Measurements from ENCODE around the gene NCK2. TPM values are rescaled to one million over a fixed set of nuclear protein-coding genes. Genes with fewer than 3 reads are reported as not detected.

The NCK2 gene
- total RNA-seq, 8 experiments from 2014 or later, result 5.5 to 43.3 (median 27.3) TPM

DNA sequence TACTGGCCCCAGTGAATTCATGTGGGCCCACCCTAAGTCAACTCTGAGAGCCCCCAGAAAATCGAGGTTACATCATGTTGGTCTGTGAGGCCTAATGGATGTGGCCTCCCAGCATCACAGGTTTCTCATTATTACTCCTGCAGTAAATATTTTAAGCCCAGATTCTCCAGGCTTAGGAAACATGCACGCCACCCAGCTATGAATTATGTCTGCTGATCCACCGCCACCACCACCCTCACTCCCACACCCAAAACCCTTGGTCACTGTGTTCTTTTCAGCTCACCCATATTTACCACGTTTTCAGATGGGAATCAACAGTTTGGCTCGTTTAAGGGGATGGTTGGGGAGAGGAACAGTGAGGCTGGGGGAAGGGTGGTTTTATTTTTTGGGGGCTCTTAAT is 128.6 kb downstream of the NCK2 start:
- WGBS, 10 experiments, result 73 to 100% (median 82%) methylated on average over 1 to 2 of the region's 5 CpGs; no CpG with 5 or more reads in 4 of the 10 experiments
- in situ Hi-C loops (cut with MboI; ENCODE audit: low pct_unique_long_range_greater_than_20kb in 2 of 9, low sequenced_read_pairs in 9 of 9, unreplicated experiment in 9 of 9), result no loop called here
- Histone ChIP-seq H3K4me3 (no peak overlapping the region), H3K4me1 (replicated peaks in 1 of 2) (peaks cover 8 to 11% of the 10 kb centered on the region in 2 donors), H3K27ac (no peak overlapping the region)
- ATAC-seq (replicated peaks in 6 of 8), result peak in 1 of 8 experiments; percentile 28

DNA sequence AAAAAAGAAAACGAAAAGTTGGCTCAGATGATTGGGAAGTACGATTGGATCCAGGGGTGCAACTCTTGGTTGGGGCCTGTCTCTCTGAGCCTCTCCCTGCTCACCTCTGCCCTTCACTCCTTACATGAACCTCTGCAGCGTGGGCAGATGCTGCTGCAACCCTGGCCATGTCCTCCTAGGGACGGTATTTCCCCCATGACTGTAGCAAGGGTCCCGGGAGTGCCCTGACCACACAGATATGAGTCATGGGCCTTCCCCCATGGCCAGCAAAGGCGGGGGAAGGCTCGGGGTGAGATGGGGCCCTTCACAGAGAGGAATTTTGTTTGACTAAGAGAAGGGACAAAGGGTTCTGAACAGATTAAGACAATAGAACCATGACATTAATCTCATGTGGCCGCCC is 129.0 kb downstream of the NCK2 start:
- ATAC-seq (replicated peaks in 6 of 8), result peak in 5 of 8 experiments; percentile 82 to 97 (median 88)
- Histone ChIP-seq H3K4me1 (replicated peaks in 1 of 2) (peaks cover 8 to 11% of the 10 kb centered on the region in 2 donors), H3K4me3 (no peak overlapping the region), H3K27ac (no peak overlapping the region)
- WGBS, 10 experiments, result 29 to 79% (median 61%) methylated on average over 2 to 5 of the region's 8 CpGs; no CpG with 5 or more reads in 3 of the 10 experiments
- in situ Hi-C loops (cut with MboI; ENCODE audit: low pct_unique_long_range_greater_than_20kb in 2 of 9, low sequenced_read_pairs in 9 of 9, unreplicated experiment in 9 of 9), result no loop called here

DNA sequence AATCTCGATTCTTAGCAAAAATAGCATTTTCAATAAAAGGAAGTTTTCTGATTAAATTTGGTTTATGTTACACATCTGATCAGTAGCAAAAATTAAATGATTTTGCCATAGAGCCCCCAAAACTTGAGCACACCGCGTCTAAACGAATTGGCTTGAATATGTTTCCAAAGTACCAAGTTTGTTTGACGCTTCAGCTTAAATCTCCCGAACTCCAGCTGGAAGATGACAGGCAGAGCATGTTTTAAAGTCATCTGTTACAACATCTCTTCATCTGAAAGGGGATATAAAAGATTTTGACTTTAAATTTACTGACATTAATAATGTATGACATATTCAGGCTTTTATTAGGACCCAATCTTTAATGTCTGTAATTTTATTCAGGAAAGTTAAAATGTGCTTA is 129.8 kb downstream of the NCK2 start:
- in situ Hi-C loops (cut with MboI; ENCODE audit: low pct_unique_long_range_greater_than_20kb in 2 of 9, low sequenced_read_pairs in 9 of 9, unreplicated experiment in 9 of 9), result no loop called here
- peaks cover 8 to 11% of the 10 kb centered on the region in 2 donors for H3K4me1 ChIP-seq (replicated peaks in 1 of 2)

DNA sequence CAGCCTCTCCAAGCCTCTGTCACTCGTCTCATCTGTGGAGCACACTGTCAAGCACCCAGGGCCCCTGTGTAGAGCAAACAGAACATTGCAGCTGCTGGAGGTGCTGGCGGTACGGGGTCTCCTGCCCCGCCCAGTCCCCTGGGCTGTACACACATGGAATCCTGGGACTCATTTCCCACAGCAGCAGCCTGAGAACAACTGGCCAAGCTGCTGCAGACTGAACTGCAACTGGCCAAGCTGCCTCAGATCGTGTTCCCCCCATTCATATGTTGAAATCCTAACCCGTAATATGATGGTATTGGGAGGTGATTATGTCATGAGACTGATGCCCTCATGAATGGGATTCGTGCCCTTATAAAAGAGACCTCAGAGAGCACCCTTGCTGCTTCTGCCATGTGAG is 130.5 kb downstream of the NCK2 start:
- in situ Hi-C loops (cut with MboI; ENCODE audit: low pct_unique_long_range_greater_than_20kb in 2 of 9, low sequenced_read_pairs in 9 of 9, unreplicated experiment in 9 of 9), result no loop called here
- Histone ChIP-seq H3K4me1 (replicated peaks in 1 of 2) (peaks cover 8 to 11% of the 10 kb centered on the region in 2 donors), H3K27ac (no peak overlapping the region), H3K4me3 (no peak overlapping the region)
- WGBS, 10 experiments, result 0 to 100% (median 69%) methylated on average over 1 to 3 of the region's 7 CpGs; no CpG with 5 or more reads in 4 of the 10 experiments
- peak in 6 of 8 experiments; percentile 24 to 79 (median 58) for ATAC-seq (replicated peaks in 6 of 8)

More for the DNA sequence above, 129.8 kb downstream of the NCK2 start:
- 75 to 100% (median 89%) methylated on average over 2 to 6 of the region's 6 CpGs for WGBS, 10 experiments
- H3K4me3 ChIP-seq, result no peak overlapping the region
- ATAC-seq (replicated peaks in 6 of 8), result no peak
- H3K27ac ChIP-seq, result no peak overlapping the region

DNA sequence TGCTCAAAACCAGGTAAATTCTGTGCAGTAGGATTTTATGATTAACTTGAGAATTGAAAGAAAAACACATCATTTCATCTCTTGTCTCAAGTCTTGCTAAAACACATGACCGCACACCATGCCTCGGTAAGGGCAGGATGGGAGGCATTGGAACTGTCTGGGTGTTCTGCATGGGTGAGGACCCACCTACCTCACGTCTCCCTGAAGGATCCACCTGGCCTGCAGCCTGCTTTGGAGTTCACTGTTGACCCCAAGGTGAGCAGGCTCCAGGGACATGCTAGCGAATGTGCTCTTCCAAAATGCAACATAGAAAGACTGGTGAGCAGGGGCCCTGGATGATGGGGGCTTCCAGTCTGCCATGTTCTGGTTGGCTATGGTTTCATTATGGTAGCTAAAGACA is 131.5 kb downstream of the NCK2 start:
- in situ Hi-C loops (cut with MboI; ENCODE audit: low pct_unique_long_range_greater_than_20kb in 2 of 9, low sequenced_read_pairs in 9 of 9, unreplicated experiment in 9 of 9), result no loop called here
- Histone ChIP-seq H3K27ac (no peak overlapping the region), H3K4me3 (no peak overlapping the region), H3K4me1 (replicated peaks in 1 of 2) (peaks cover 8 to 11% of the 10 kb centered on the region in 2 donors)
- WGBS, 10 experiments, result 63 to 100% (median 91%) methylated on average over 2 to 4 of the region's 4 CpGs; no CpG with 5 or more reads in 6 of the 10 experiments
- ATAC-seq (replicated peaks in 6 of 8), result no peak

DNA sequence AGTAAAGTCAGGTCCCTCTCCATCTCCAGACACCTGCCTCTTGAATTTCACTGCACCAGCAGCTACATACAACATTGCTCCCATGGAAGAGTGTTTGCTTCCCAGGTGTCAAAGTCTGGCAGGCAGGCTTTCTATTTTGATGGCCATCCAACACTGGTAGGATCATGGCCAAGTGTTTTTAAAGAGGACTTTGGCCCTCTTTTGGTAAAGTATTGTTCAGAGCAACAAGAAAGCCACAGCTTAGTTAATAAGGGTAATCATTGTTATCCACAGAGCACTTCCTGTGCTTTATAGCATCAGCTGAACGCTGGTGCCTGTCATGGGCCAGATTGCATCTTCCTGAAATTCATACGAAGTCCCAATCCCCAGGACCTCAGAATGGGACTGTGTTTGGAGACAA is 133.2 kb downstream of the NCK2 start:
- ATAC-seq (replicated peaks in 6 of 8), result no peak
- no peak overlapping the region for H3K4me3 ChIP-seq
- in situ Hi-C loops (cut with MboI; ENCODE audit: low pct_unique_long_range_greater_than_20kb in 2 of 9, low sequenced_read_pairs in 9 of 9, unreplicated experiment in 9 of 9), result no loop called here
- no peak overlapping the region for H3K27ac ChIP-seq
- peaks cover 21 to 22% of the 10 kb centered on the region in 2 donors for H3K4me1 ChIP-seq (replicated peaks in 1 of 2)
- WGBS, 10 experiments, result 35 to 100% (median 91%) methylated on average over 1 to 2 of the region's 2 CpGs; no CpG with 5 or more reads in 4 of the 10 experiments

DNA sequence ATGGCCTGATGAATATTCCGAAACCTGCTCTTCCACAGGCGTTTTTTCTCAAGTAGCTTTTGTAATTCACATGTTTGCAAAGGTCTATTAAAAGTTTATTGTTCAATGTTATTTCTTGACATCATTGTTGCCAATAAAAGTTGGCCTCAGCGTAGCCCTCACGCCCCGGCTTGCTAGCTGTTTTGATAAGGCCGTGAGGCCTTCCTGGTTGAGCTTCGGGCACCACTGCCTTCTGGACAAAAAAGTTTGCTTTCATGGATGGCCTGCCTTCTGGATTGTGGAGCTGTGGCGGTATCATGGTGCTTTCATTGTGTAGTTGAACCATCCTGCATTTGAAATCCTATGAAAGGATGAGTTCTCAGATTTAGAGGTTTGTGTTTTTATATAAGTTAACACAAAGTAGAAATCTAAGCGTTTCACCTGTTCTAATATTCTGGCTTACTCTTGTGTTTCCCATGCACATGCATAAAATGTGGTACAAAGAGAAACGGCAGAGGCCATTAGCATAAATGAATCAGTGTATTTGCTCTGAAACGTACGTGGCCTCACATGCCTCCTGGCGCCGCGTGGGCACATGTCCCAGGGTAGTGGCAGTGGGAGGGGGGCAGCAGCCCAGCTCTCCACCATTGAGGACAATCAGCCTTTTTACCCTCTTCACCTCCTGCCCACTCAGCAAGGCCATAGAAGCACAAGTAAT is 134.5 kb downstream of the NCK2 start:
- Histone ChIP-seq H3K4me1 (replicated peaks in 1 of 2) (peaks cover 25 to 26% of the 10 kb centered on the region in 2 donors), H3K4me3 (no peak overlapping the region), H3K27ac (no peak overlapping the region)
- in situ Hi-C loops (cut with MboI; ENCODE audit: low pct_unique_long_range_greater_than_20kb in 2 of 9, low sequenced_read_pairs in 9 of 9, unreplicated experiment in 9 of 9), result no loop called here
- no peak for ATAC-seq (replicated peaks in 6 of 8)
- 63 to 100% (median 92%) methylated on average over 2 to 15 of the region's 15 CpGs; no CpG with 5 or more reads in 1 of the 10 experiments for WGBS, 10 experiments

DNA sequence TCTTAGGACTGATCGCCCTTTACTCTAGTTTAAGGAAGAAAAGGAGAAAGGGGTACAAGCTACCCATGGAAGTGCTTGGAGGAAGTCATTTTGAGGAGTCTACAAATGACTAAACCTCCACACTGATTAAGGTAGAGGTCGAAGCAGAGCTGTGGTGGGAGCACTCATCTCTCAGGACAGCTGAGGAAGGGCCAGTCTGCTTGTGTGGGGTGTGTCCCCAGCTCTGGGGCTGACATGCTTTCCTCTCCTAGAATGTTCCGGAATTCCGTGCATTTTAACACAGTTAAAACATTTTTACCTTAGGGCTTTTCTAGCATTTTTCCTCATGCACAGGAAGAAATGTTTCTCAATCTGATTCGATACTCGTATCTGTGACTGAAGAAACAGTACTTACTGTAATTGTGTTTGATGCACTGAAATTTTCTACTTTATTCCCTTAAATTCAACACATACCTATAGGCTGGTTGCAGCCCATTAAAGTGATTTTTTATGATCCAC is 135.1 kb downstream of the NCK2 start:
- in situ Hi-C loops (cut with MboI; ENCODE audit: low pct_unique_long_range_greater_than_20kb in 2 of 9, low sequenced_read_pairs in 9 of 9, unreplicated experiment in 9 of 9), result no loop called here
- no peak for ATAC-seq (replicated peaks in 6 of 8)
- no peak overlapping the region for H3K4me3 ChIP-seq
- WGBS, 10 experiments, result 71 to 100% (median 95%) methylated on average over 1 to 6 of the region's 6 CpGs; no CpG with 5 or more reads in 2 of the 10 experiments
- H3K27ac ChIP-seq, result no peak overlapping the region
- peaks cover 30 to 32% of the 10 kb centered on the region in 2 donors for H3K4me1 ChIP-seq (replicated peaks in 1 of 2)

DNA sequence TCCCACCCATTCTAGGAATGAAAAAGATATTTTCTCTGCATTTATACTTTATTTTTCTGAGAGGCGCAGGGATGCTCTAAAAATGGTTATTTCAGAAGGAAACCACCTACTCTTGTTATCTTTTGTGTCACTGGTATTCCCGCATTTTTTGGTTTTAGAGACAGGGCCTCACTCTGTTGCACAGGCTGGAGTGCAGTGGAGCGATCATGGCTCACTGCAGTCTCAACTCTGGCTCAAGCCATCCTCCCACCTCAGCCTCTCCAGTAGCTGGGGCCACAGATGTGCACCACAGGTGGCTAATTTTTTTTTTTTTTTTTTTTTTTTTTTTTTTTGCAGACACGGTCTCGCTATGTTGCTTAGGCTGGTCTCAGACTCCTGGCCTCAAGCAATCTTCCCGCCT is 135.9 kb downstream of the NCK2 start:
- 86 to 100% (median 100%) methylated on average over 1 to 4 of the region's 6 CpGs; no CpG with 5 or more reads in 1 of the 10 experiments for WGBS, 10 experiments
- peaks cover 33 to 35% of the 10 kb centered on the region in 2 donors for H3K4me1 ChIP-seq (replicated peaks in 1 of 2)
- no peak overlapping the region for H3K27ac ChIP-seq
- in situ Hi-C loops (cut with MboI; ENCODE audit: low pct_unique_long_range_greater_than_20kb in 2 of 9, low sequenced_read_pairs in 9 of 9, unreplicated experiment in 9 of 9), result no loop called here
- no peak overlapping the region for H3K4me3 ChIP-seq
- no peak for ATAC-seq (replicated peaks in 6 of 8)

DNA sequence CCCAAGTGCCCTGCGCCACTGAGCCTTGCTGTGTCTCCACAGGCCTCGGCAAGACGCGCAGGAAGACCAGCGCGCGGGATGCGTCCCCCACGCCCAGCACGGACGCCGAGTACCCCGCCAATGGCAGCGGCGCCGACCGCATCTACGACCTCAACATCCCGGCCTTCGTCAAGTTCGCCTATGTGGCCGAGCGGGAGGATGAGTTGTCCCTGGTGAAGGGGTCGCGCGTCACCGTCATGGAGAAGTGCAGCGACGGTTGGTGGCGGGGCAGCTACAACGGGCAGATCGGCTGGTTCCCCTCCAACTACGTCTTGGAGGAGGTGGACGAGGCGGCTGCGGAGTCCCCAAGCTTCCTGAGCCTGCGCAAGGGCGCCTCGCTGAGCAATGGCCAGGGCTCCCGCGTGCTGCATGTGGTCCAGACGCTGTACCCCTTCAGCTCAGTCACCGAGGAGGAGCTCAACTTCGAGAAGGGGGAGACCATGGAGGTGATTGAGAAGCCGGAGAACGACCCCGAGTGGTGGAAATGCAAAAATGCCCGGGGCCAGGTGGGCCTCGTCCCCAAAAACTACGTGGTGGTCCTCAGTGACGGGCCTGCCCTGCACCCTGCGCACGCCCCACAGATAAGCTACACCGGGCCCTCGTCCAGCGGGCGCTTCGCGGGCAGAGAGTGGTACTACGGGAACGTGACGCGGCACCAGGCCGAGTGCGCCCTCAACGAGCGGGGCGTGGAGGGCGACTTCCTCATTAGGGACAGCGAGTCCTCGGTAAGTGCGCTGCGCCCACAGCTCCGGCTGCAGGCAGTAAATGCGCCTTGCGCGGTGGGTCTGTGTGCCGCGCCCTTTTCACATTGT is 136.8 kb downstream of the NCK2 start:
- ATAC-seq (replicated peaks in 6 of 8), result peak in 4 of 8 experiments; percentile 6 to 14 (median 9)
- 95 to 100% (median 98%) methylated on average over 1 to 28 of the region's 79 CpGs; no CpG with 5 or more reads in 2 of the 10 experiments for WGBS, 10 experiments

DNA sequence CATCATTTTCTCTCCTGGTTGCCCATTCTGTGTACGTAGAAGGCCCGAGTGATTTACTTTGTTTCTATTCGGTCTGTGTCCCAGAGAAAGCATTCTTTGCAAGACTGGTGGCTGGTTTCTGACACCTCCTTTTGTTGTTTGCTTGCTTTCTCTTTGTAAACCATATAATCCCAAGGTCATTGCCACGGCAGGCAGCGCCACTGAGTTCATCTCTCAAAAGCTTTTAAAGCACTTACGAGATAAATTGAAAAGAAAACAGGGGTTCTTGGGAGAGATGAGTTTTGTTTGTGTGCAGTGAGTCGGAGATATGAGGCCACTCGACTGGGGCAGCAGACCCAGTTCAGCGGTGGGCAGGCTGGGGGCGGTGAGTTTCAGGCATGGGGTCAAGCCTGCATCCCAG is 137.6 kb downstream of the NCK2 start:
- Histone ChIP-seq H3K27ac (no peak overlapping the region), H3K4me1 (replicated peaks in 1 of 2) (peaks cover 35 to 41% of the 10 kb centered on the region in 2 donors), H3K4me3 (no peak overlapping the region)
- ATAC-seq (replicated peaks in 6 of 8), result peak in 5 of 8 experiments; percentile 78 to 90 (median 83)
- in situ Hi-C loops (cut with MboI; ENCODE audit: low pct_unique_long_range_greater_than_20kb in 2 of 9, low sequenced_read_pairs in 9 of 9, unreplicated experiment in 9 of 9), result no loop called here
- WGBS, 10 experiments, result 0 to 100% (median 39%) methylated on average over 1 to 9 of the region's 10 CpGs; no CpG with 5 or more reads in 1 of the 10 experiments

More for the DNA sequence above, 136.8 kb downstream of the NCK2 start:
- Histone ChIP-seq H3K27ac (peak overlapping the region in 1 of 2 donors; percentile 15), H3K4me3 (no peak overlapping the region), H3K4me1 (replicated peaks in 1 of 2) (peaks cover 35 to 41% of the 10 kb centered on the region in 2 donors)
- in situ Hi-C loops (cut with MboI; ENCODE audit: low pct_unique_long_range_greater_than_20kb in 2 of 9, low sequenced_read_pairs in 9 of 9, unreplicated experiment in 9 of 9), result no loop called here

DNA sequence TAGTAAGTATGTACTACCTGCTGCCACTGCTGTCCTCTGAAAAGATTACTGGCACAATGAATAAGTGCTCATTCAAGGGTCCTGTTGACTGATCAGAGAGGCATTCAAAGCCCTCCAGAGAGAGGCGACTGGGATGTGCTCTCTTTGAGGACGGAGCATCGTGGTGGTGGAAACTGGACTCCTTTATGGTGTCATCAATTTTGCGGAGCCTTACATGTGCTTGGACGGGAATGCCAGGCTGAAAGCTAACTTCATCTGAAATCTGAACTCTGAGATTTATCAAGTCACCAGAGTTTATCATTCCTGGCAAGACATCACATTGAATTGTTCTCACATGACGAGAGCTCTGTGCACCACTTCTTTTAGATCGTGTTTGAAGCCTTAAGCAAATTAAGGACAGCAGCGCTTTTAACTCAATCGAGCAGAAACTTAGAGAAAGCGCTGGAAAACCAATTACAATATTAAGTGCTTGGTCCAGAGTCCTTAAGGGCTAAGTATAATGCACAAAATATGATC is 138.3 kb downstream of the NCK2 start:
- peak in 5 of 8 experiments; percentile 20 to 44 (median 24) for ATAC-seq (replicated peaks in 6 of 8)
- no peak overlapping the region for H3K4me3 ChIP-seq
- peaks cover 35 to 41% of the 10 kb centered on the region in 2 donors for H3K4me1 ChIP-seq (replicated peaks in 1 of 2)
- 50 to 100% (median 81%) methylated on average over 1 to 7 of the region's 10 CpGs; no CpG with 5 or more reads in 2 of the 10 experiments for WGBS, 10 experiments
- no peak overlapping the region for H3K27ac ChIP-seq
- in situ Hi-C loops (cut with MboI; ENCODE audit: low pct_unique_long_range_greater_than_20kb in 2 of 9, low sequenced_read_pairs in 9 of 9, unreplicated experiment in 9 of 9), result no loop called here

Data from motor neuron (in vitro differentiated cells).